ENCODE results near the gene KCTD6.
A peak's percentile ranks its signal among the peaks of the same experiment; 100 is the strongest.

KCTD6 gene

GRCh38 chr3:58484722-58485069 is 7.2 kb upstream of the KCTD6 start:
- no peak for DNase-seq (ENCODE audit: low spot score)
- in situ Hi-C loops (cut with MboI; ENCODE audit: low pct_unique_long_range_greater_than_20kb, low sequenced_read_pairs, unreplicated experiment), result no loop called here
- TF ChIP-seq CTCF (IDR thresholded peaks at IDR 0.05; ENCODE audit: extremely low read depth, insufficient read depth, missing control alignments), result no peak

GRCh38 chr3:58485801-58486435 is 6.0 kb upstream of the KCTD6 start:
- TF ChIP-seq CTCF (IDR thresholded peaks at IDR 0.05; ENCODE audit: extremely low read depth, insufficient read depth, missing control alignments), result no peak
- no peak for DNase-seq (ENCODE audit: low spot score)
- in situ Hi-C loops (cut with MboI; ENCODE audit: low pct_unique_long_range_greater_than_20kb, low sequenced_read_pairs, unreplicated experiment), result no loop called here

GRCh38 chr3:58487140-58487886 is 4.6 kb upstream of the KCTD6 start:
- DNase-seq (ENCODE audit: low spot score), result no peak

GRCh38 chr3:58488967-58489366 is 2.9 kb upstream of the KCTD6 start:
- in situ Hi-C loops (cut with MboI; ENCODE audit: low pct_unique_long_range_greater_than_20kb, low sequenced_read_pairs, unreplicated experiment), result no loop called here
- no peak for DNase-seq (ENCODE audit: low spot score)
- no peak for TF ChIP-seq CTCF (IDR thresholded peaks at IDR 0.05; ENCODE audit: extremely low read depth, insufficient read depth, missing control alignments)

More at GRCh38 chr3:58487140-58487886, 4.6 kb upstream of the KCTD6 start:
- no peak for TF ChIP-seq CTCF (IDR thresholded peaks at IDR 0.05; ENCODE audit: extremely low read depth, insufficient read depth, missing control alignments)
- in situ Hi-C loops (cut with MboI; ENCODE audit: low pct_unique_long_range_greater_than_20kb, low sequenced_read_pairs, unreplicated experiment), result no loop called here

- no peak for TF ChIP-seq CTCF (IDR thresholded peaks at IDR 0.05; ENCODE audit: extremely low read depth, insufficient read depth, missing control alignments)
- no peak for DNase-seq (ENCODE audit: low spot score)
- in situ Hi-C loops (cut with MboI; ENCODE audit: low pct_unique_long_range_greater_than_20kb, low sequenced_read_pairs, unreplicated experiment), result no loop called here
These were observed 915 bp upstream of the KCTD6 start for GRCh38 chr3:58490860-58491501.

- in situ Hi-C loops (cut with MboI; ENCODE audit: low pct_unique_long_range_greater_than_20kb, low sequenced_read_pairs, unreplicated experiment), result no loop called here
- no peak for TF ChIP-seq CTCF (IDR thresholded peaks at IDR 0.05; ENCODE audit: extremely low read depth, insufficient read depth, missing control alignments)
- peak; percentile 55 for DNase-seq (ENCODE audit: low spot score)
These were observed 604 bp downstream of the KCTD6 start for GRCh38 chr3:58492494-58492905.

Measured in GM13977 (cell line).